Thyroid gland (tissue), 4 donors: ENCODE measurements around the gene SLC35B3.

Experiments
- CTCF ChIP-seq, 6 experiments: fragments of 200-600 bp in 3 of 6; fragments of 450-650 bp in 3 of 6; sonication (generic) in 3 of 6; IDR thresholded peaks; one replicate each; pipeline ENCODE4 v1.5.1; 2016 to 2019; ENCODE audit warnings: antibody characterized with exemption in 6 of 6, mild to moderate bottlenecking in 2 of 6, inconsistent platforms in 1 of 6, moderate library complexity in 1 of 6
- POLR2A ChIP-seq, 2 donors: fragments of 450-650 bp; IDR thresholded peaks; one replicate each; pipeline ENCODE4 v1.6.1; 2017; ENCODE audit warnings: antibody characterized with exemption in 2 of 2, mild to moderate bottlenecking in 2 of 2, moderate library complexity in 1 of 2

GRCh38 chr6:8391934-8392333, 43.4 kb downstream of the SLC35B3 start:
- TF ChIP-seq CTCF (IDR thresholded peaks at IDR 0.05) (no peak), POLR2A (IDR thresholded peaks at IDR 0.05) (no peak)
